ENCODE data around the gene USP37. TPM values are rescaled to one million over a fixed set of nuclear protein-coding genes. Genes with fewer than 3 reads are reported as not detected.

The USP37 gene
- total and polyA plus RNA-seq, 2 of the 13 experiments (the other 11 are each of a cell fraction or from before 2014, with no cell fraction given) = 6.5 to 30.6 TPM

GRCh38 chr2:218418321-218418716, 149.8 kb downstream of the USP37 start:
- peaks cover 3 to 13% of the 10 kb centered on the region in 2 experiments; a peak in 2 of 5 replicates for H3K36me3 ChIP-seq (replicated peaks in 1 of 2; ENCODE audit: control insufficient read depth in 1 of 2, insufficient read depth in 2 of 2, low read length in 2 of 2)
- peak overlapping the region; percentile 3 to 58 (median 21); a peak in 3 of 6 replicates for H3K4me3 ChIP-seq (replicated peaks in 1 of 3; ENCODE audit: insufficient read depth in 1 of 3, low read depth in 2 of 3, low read length in 3 of 3)
- 5% methylated on average over 4 of the region's 5 CpGs for WGBS (ENCODE audit: low lambda C conversion rate)
- H3K27me3 ChIP-seq (ENCODE audit: control insufficient read depth in 1 of 2, insufficient read depth in 2 of 2, low read length in 2 of 2) = no peaks in the 10 kb centered on the region; a peak in 1 of 5 replicates
- DNase-seq (ENCODE audit: low spot score) = no peak
- H3K4me1 ChIP-seq (ENCODE audit: insufficient read depth, low read length) = peaks cover 57% of the 10 kb centered on the region
- no peaks in the 10 kb centered on the region for H3K9me3 ChIP-seq (ENCODE audit: low read length)
- H2AFZ ChIP-seq (ENCODE audit: low read length) = no peak overlapping the region
- ChIA-PET POLR2A (interaction anchor here (0.7 to 5.6 kb wide), 18 partner anchors 9 to 241 kb away, joined by 3 to 59 read pairs (median 7); partner anchors contain the start of genes BCS1L, CTDSP1, TMBIM1 and ZNF142), CTCF (ENCODE audit: low intra/inter-chr PET ratio, low total read pairs) (no interaction called here)
- H3K9ac ChIP-seq (ENCODE audit: insufficient read depth, low read depth, low read length) = 0 out of 2 replicates have a peak overlapping the region, but pooled peaks have one; percentile 2
- no peak for FAIRE-seq
- peak overlapping the region; percentile 95 for H3K4me2 ChIP-seq (ENCODE audit: low read depth, low read length)
- H4K20me1 ChIP-seq (ENCODE audit: insufficient read depth, low read length) = peaks cover 11% of the 10 kb centered on the region; the same call in 1 of the 2 replicates
- BruUV-seq (replicated peaks) = no TSS peak
- H3K79me2 ChIP-seq (ENCODE audit: insufficient read depth, low read length) = peaks cover 30% of the 10 kb centered on the region
- intact Hi-C loops (cut with micrococcal nuclease; ENCODE audit: unreplicated experiment) (loop anchor here (2.0 kb wide), 1 partner anchor 26 kb away; no protein-coding TSS in a partner anchor), in situ Hi-C loops (cut with HindIII; ENCODE audit: extremely low pct_ligation_motif_present, low pct_unique_long_range_greater_than_20kb) (no loop called here)
- no peak overlapping the region for H3K27ac ChIP-seq (ENCODE audit: extremely low read length, insufficient read depth, low read length)
- peak; percentile 19 for ATAC-seq
- TF ChIP-seq, protein P1, sequence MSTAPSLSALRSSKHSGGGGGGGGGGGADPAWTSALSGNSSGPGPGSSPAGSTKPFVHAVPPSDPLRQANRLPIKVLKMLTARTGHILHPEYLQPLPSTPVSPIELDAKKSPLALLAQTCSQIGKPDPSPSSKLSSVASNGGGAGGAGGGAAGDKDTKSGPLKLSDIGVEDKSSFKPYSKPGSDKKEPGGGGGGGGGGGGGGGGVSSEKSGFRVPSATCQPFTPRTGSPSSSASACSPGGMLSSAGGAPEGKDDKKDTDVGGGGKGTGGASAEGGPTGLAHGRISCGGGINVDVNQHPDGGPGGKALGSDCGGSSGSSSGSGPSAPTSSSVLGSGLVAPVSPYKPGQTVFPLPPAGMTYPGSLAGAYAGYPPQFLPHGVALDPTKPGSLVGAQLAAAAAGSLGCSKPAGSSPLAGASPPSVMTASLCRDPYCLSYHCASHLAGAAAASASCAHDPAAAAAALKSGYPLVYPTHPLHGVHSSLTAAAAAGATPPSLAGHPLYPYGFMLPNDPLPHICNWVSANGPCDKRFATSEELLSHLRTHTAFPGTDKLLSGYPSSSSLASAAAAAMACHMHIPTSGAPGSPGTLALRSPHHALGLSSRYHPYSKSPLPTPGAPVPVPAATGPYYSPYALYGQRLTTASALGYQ (CRISPR knock-in tag; IDR thresholded peaks at IDR 0.05) = no peak
- TF ChIP-seq ZNF790 (CRISPR knock-in tag; IDR thresholded peaks at IDR 0.05; ENCODE audit: borderline replicate concordance) = 0 out of 2 replicates have a peak, but pooled peaks have one; percentile 37
- no peak for TF ChIP-seq ZBTB33 (CRISPR knock-in tag; IDR thresholded peaks at IDR 0.05)
- no peak for TF ChIP-seq ZNF407 (CRISPR knock-in tag; IDR thresholded peaks at IDR 0.05; ENCODE audit: not compliant biosample characterization)
- TF ChIP-seq ZNF256 (CRISPR knock-in tag; conservative IDR thresholded peaks at IDR 0.05) = no peak
- no peak for TF ChIP-seq YEATS2 (CRISPR knock-in tag; IDR thresholded peaks at IDR 0.05; ENCODE audit: borderline replicate concordance)
- TF ChIP-seq ZSCAN30 (CRISPR knock-in tag; IDR thresholded peaks at IDR 0.05) = 0 out of 2 replicates have a peak, but pooled peaks have one; percentile 11
- TF ChIP-seq, protein P2, sequence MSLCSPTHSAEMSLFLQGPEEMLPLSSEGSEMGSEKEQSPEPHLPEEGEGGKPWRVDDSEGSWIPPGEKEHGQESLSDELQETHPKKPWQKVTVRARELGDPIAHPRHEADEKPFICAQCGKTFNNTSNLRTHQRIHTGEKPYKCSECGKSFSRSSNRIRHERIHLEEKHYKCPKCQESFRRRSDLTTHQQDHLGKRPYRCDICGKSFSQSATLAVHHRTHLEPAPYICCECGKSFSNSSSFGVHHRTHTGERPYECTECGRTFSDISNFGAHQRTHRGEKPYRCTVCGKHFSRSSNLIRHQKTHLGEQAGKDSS (CRISPR knock-in tag; IDR thresholded peaks at IDR 0.05; ENCODE audit: borderline replicate concordance, low read depth) = no peak; the same call in 1 of the 2 replicates
- TF ChIP-seq ZNF75D (CRISPR knock-in tag; IDR thresholded peaks at IDR 0.05; ENCODE audit: borderline replicate concordance) = no peak
- TF ChIP-seq BCL6 (CRISPR knock-in tag; IDR thresholded peaks at IDR 0.05) = no peak

Measured in HepG2 (cell line).